Measurements from ENCODE around the gene NEUROG3. TPM values are rescaled to one million over a fixed set of nuclear protein-coding genes. Genes with fewer than 3 reads are reported as not detected.

Gene NEUROG3
- polyA plus RNA-seq, 3 donors: not detected

DNA sequence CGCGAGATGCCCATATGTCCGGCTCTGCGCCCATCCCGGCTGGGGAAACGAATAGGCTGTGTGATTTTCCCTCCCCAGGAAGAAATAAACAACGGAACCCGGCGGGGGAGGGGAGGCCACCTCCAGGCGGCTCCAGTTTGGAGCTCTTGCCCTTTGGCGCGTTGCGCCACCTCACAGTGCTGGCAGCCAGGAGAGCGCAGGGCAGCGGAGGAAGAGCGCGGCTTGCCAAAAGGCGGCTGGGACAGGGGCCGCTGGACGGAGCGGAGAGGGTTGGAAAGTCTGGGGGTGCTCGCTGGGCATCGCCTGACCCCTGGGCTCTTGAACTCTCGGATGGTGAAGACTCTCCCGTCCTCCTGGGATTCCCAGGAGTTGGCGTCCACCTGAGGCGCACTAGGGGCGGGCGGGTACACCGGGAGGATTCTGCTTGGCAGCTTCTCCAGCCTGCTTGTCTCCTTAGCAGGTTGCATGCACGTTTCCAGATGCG lies 5.3 kb upstream of the NEUROG3 start:
- H3K27ac Mint-ChIP-seq: no peak overlapping the region
- Histone ChIP-seq H3K4me1 (ENCODE audit: control insufficient read depth in 1 of 2, insufficient read depth in 2 of 2, low read length in 2 of 2) (peaks cover 4 to 10% of the 10 kb centered on the region in 2 donors), H3K4me3 (replicated peaks in 1 of 3; ENCODE audit: low read depth in 2 of 3, low read length in 3 of 3) (no peak overlapping the region), H3K9me3 (replicated peaks in 1 of 2; ENCODE audit: control insufficient read depth in 1 of 2, insufficient read depth in 1 of 2, low read length in 2 of 2) (peaks cover 0 to 30% of the 10 kb centered on the region in 2 donors), H3K27ac (ENCODE audit: low read depth in 1 of 2, low read length in 2 of 2) (no peak overlapping the region), H2AFZ (ENCODE audit: insufficient read depth, low read depth, low read length, poor library complexity, severe bottlenecking) (no peak overlapping the region), H3K27me3 (ENCODE audit: control insufficient read depth in 2 of 2, insufficient read depth in 2 of 2, low read length in 2 of 2) (peaks cover 41 to 75% of the 10 kb centered on the region in 2 donors), H3K79me2 (ENCODE audit: insufficient read depth, low read length) (no peaks in the 10 kb centered on the region), H4K20me1 (ENCODE audit: insufficient read depth, low read length) (no peaks in the 10 kb centered on the region), H3K36me3 (replicated peaks in 1 of 2; ENCODE audit: control insufficient read depth in 1 of 2, insufficient read depth in 2 of 2, low read length in 2 of 2) (no peaks in the 10 kb centered on the region), H3K9ac (ENCODE audit: insufficient read depth, low read length, poor library complexity, severe bottlenecking) (no peak overlapping the region), H3K4me2 (replicated peaks; ENCODE audit: extremely low read depth, low read length, poor library complexity, severe bottlenecking) (no peak overlapping the region)
- H3K27me3 Mint-ChIP-seq (ENCODE audit: low read depth in 3 of 3): peaks cover 72 to 77% (median 77%) of the 10 kb centered on the region in 3 donors
- intact Hi-C loops (cut with micrococcal nuclease): no loop called here
- WGBS (ENCODE audit: insufficient coverage): 5% methylated on average over 30 of the region's 32 CpGs
- no peak for TF ChIP-seq CTCF (IDR thresholded peaks at IDR 0.05)
- peaks cover 0 to 19% (median 4%) of the 10 kb centered on the region in 7 donors for H3K9me3 Mint-ChIP-seq
- DNase-seq: no peak
- peak overlapping the region in 1 of 2 donors; percentile 79 for H3K4me3 Mint-ChIP-seq
- peaks cover 14% of the 10 kb centered on the region for H3K4me1 Mint-ChIP-seq
- H3K36me3 Mint-ChIP-seq: no peaks in the 10 kb centered on the region

- Histone ChIP-seq H3K36me3 (replicated peaks in 1 of 2; ENCODE audit: control insufficient read depth in 1 of 2, insufficient read depth in 2 of 2, low read length in 2 of 2) (no peaks in the 10 kb centered on the region), H3K9me3 (replicated peaks in 1 of 2; ENCODE audit: control insufficient read depth in 1 of 2, insufficient read depth in 1 of 2, low read length in 2 of 2) (peaks cover under 1 to 31% of the 10 kb centered on the region in 2 donors), H3K27me3 (ENCODE audit: control insufficient read depth in 2 of 2, insufficient read depth in 2 of 2, low read length in 2 of 2) (peaks cover 47 to 85% of the 10 kb centered on the region in 2 donors), H3K4me3 (replicated peaks in 1 of 3; ENCODE audit: low read depth in 2 of 3, low read length in 3 of 3) (no peak overlapping the region), H3K4me1 (ENCODE audit: control insufficient read depth in 1 of 2, insufficient read depth in 2 of 2, low read length in 2 of 2) (peaks cover 12 to 19% of the 10 kb centered on the region in 2 donors), H3K79me2 (ENCODE audit: insufficient read depth, low read length) (no peaks in the 10 kb centered on the region), H2AFZ (ENCODE audit: insufficient read depth, low read depth, low read length, poor library complexity, severe bottlenecking) (no peak overlapping the region), H3K27ac (ENCODE audit: low read depth in 1 of 2, low read length in 2 of 2) (no peak overlapping the region), H3K4me2 (replicated peaks; ENCODE audit: extremely low read depth, low read length, poor library complexity, severe bottlenecking) (no peak overlapping the region), H3K9ac (ENCODE audit: insufficient read depth, low read length, poor library complexity, severe bottlenecking) (no peak overlapping the region), H4K20me1 (ENCODE audit: insufficient read depth, low read length) (no peaks in the 10 kb centered on the region)
- H3K4me1 Mint-ChIP-seq: peaks cover 21% of the 10 kb centered on the region
- H3K27me3 Mint-ChIP-seq (ENCODE audit: low read depth in 3 of 3): peaks cover 78 to 87% (median 86%) of the 10 kb centered on the region in 3 donors
- no peak for DNase-seq
- WGBS (ENCODE audit: insufficient coverage): 1% methylated on average over 15 of the region's 51 CpGs
- H3K4me3 Mint-ChIP-seq: peak overlapping the region in 1 of 2 donors; percentile 82
- intact Hi-C loops (cut with micrococcal nuclease): no loop called here
- peaks cover 0 to 24% (median 7%) of the 10 kb centered on the region in 7 donors for H3K9me3 Mint-ChIP-seq
- no peak for TF ChIP-seq CTCF (IDR thresholded peaks at IDR 0.05)
- no peaks in the 10 kb centered on the region for H3K36me3 Mint-ChIP-seq
- no peak overlapping the region for H3K27ac Mint-ChIP-seq
Observed at GRCh38 chr10:69577268-69578232, 4.3 kb upstream of the NEUROG3 start.
